Mucosa of rectum (tissue), 2 donors: ENCODE results near the gene CALCOCO1.

Experiments used
- H3K27ac ChIP-seq, 2 donors: one replicate each; pipeline ENCODE4 v1.7.0; 2013; ENCODE audit warnings: inconsistent platforms in 2 of 2, low read depth in 2 of 2, low read length in 2 of 2
- H3K27me3 ChIP-seq, 2 donors: one replicate each; pipeline ENCODE4 v1.7.0; 2013; ENCODE audit warnings: low read length in 2 of 2; ENCODE audit not compliant: control insufficient read depth in 2 of 2, insufficient read depth in 2 of 2
- H3K36me3 ChIP-seq, 2 donors: one replicate each; pipeline ENCODE4 v1.7.0; 2013; ENCODE audit warnings: low read length in 2 of 2; ENCODE audit not compliant: control insufficient read depth in 2 of 2, insufficient read depth in 2 of 2
- H3K4me1 ChIP-seq, 2 donors: one replicate each; pipeline ENCODE4 v1.7.0; 2013; ENCODE audit warnings: low read length in 2 of 2, mild to moderate bottlenecking in 1 of 2; ENCODE audit not compliant: control insufficient read depth in 2 of 2, insufficient read depth in 2 of 2
- H3K4me3 ChIP-seq, 2 donors: one replicate each; pipeline ENCODE4 v1.7.0; 2013; ENCODE audit warnings: low read length in 2 of 2
- H3K9ac ChIP-seq, 2 donors: one replicate each; pipeline ENCODE4 v1.7.0; 2013; ENCODE audit warnings: low read length in 2 of 2, low read depth in 1 of 2, mild to moderate bottlenecking in 1 of 2
- H3K9me3 ChIP-seq, 2 donors: one replicate each; pipeline ENCODE4 v1.7.0; 2013; ENCODE audit warnings: low read length in 2 of 2; ENCODE audit not compliant: control insufficient read depth in 2 of 2
- donor health status: healthy.
- donor health status: Normal muscosa, but diverticular disease.

CALCOCO1 gene

GRCh38 chr12:53701518-53702264 lies 25.6 kb downstream of the CALCOCO1 start:
- Histone ChIP-seq H3K27ac (no peak overlapping the region), H3K27me3 (peaks cover 51 to 52% of the 10 kb centered on the region in 2 donors), H3K9ac (peak overlapping the region in 1 of 2 donors; percentile 32), H3K4me3 (no peak overlapping the region), H3K36me3 (no peaks in the 10 kb centered on the region), H3K9me3 (no peaks in the 10 kb centered on the region), H3K4me1 (peaks cover 0 to 3% of the 10 kb centered on the region in 2 donors)

GRCh38 chr12:53700567-53700966 lies 26.7 kb downstream of the CALCOCO1 start:
- H3K27me3 ChIP-seq, result peaks cover 58 to 62% of the 10 kb centered on the region in 2 donors

GRCh38 chr12:53699678-53700025 lies 27.6 kb downstream of the CALCOCO1 start:
- H3K4me1 ChIP-seq, result peaks cover 6 to 10% of the 10 kb centered on the region in 2 donors
- H3K27me3 ChIP-seq, result peaks cover 64 to 68% of the 10 kb centered on the region in 2 donors
- H3K36me3 ChIP-seq, result no peaks in the 10 kb centered on the region
- no peak overlapping the region for H3K4me3 ChIP-seq
- H3K27ac ChIP-seq, result no peak overlapping the region
- no peaks in the 10 kb centered on the region for H3K9me3 ChIP-seq
- no peak overlapping the region for H3K9ac ChIP-seq

More at GRCh38 chr12:53700567-53700966, 26.7 kb downstream of the CALCOCO1 start:
- Histone ChIP-seq H3K4me3 (no peak overlapping the region), H3K9ac (no peak overlapping the region), H3K4me1 (peaks cover 3 to 7% of the 10 kb centered on the region in 2 donors), H3K9me3 (no peaks in the 10 kb centered on the region), H3K27ac (no peak overlapping the region), H3K36me3 (no peaks in the 10 kb centered on the region)

GRCh38 chr12:53698948-53699677 lies 28.1 kb downstream of the CALCOCO1 start:
- no peaks in the 10 kb centered on the region for H3K9me3 ChIP-seq
- no peak overlapping the region for H3K4me3 ChIP-seq
- H3K9ac ChIP-seq, result no peak overlapping the region
- H3K27me3 ChIP-seq, result peaks cover 66 to 71% of the 10 kb centered on the region in 2 donors
- peaks cover 6 to 10% of the 10 kb centered on the region in 2 donors for H3K4me1 ChIP-seq
- H3K27ac ChIP-seq, result no peak overlapping the region
- H3K36me3 ChIP-seq, result no peaks in the 10 kb centered on the region

GRCh38 chr12:53696655-53697331 lies 30.5 kb downstream of the CALCOCO1 start:
- peak overlapping the region in 1 of 2 donors; percentile 45 for H3K9ac ChIP-seq
- peak overlapping the region; percentile 58 to 68 for H3K4me3 ChIP-seq

GRCh38 chr12:53696285-53696654 lies 31.0 kb downstream of the CALCOCO1 start:
- Histone ChIP-seq H3K27ac (no peak overlapping the region), H3K36me3 (no peaks in the 10 kb centered on the region), H3K4me3 (peak overlapping the region; percentile 58 to 68), H3K9ac (peak overlapping the region in 1 of 2 donors; percentile 45), H3K27me3 (peaks cover 55 to 63% of the 10 kb centered on the region in 2 donors), H3K9me3 (no peaks in the 10 kb centered on the region), H3K4me1 (peaks cover 6 to 10% of the 10 kb centered on the region in 2 donors)

More at GRCh38 chr12:53696655-53697331, 30.5 kb downstream of the CALCOCO1 start:
- Histone ChIP-seq H3K27me3 (peaks cover 60 to 66% of the 10 kb centered on the region in 2 donors), H3K36me3 (no peaks in the 10 kb centered on the region), H3K9me3 (no peaks in the 10 kb centered on the region), H3K4me1 (peaks cover 6 to 10% of the 10 kb centered on the region in 2 donors), H3K27ac (no peak overlapping the region)

GRCh38 chr12:53695152-53696145 lies 31.8 kb downstream of the CALCOCO1 start:
- Histone ChIP-seq H3K9me3 (no peaks in the 10 kb centered on the region), H3K27ac (no peak overlapping the region), H3K9ac (no peak overlapping the region), H3K36me3 (no peaks in the 10 kb centered on the region), H3K27me3 (peaks cover 50 to 61% of the 10 kb centered on the region in 2 donors), H3K4me1 (peaks cover 6 to 10% of the 10 kb centered on the region in 2 donors), H3K4me3 (peak overlapping the region in 1 of 2 donors; percentile 39)

GRCh38 chr12:53694756-53695151 lies 32.5 kb downstream of the CALCOCO1 start:
- H3K9ac ChIP-seq, result no peak overlapping the region
- peaks cover 6 to 10% of the 10 kb centered on the region in 2 donors for H3K4me1 ChIP-seq
- H3K4me3 ChIP-seq, result peak overlapping the region in 1 of 2 donors; percentile 22
- peaks cover 45 to 54% of the 10 kb centered on the region in 2 donors for H3K27me3 ChIP-seq
- H3K9me3 ChIP-seq, result no peaks in the 10 kb centered on the region
- no peak overlapping the region for H3K27ac ChIP-seq
- H3K36me3 ChIP-seq, result no peaks in the 10 kb centered on the region

GRCh38 chr12:53688134-53688533 lies 39.1 kb downstream of the CALCOCO1 start:
- no peaks in the 10 kb centered on the region for H3K9me3 ChIP-seq
- no peaks in the 10 kb centered on the region for H3K4me1 ChIP-seq
- H3K9ac ChIP-seq, result no peak overlapping the region
- H3K27me3 ChIP-seq, result peaks cover 0 to 5% of the 10 kb centered on the region in 2 donors
- no peak overlapping the region for H3K27ac ChIP-seq
- H3K36me3 ChIP-seq, result no peaks in the 10 kb centered on the region
- H3K4me3 ChIP-seq, result no peak overlapping the region
